Small intestine (tissue), 7 donors: Measurements from ENCODE around the gene IGFBP5. TPM values are rescaled to one million over a fixed set of nuclear protein-coding genes. Genes with fewer than 3 reads are reported as not detected.
A peak's percentile ranks its signal among the peaks of the same experiment; 100 is the strongest.

ENCODE experiments used
- DNase-seq, 2 donors: peaks; one replicate each; pipeline versions ENCODE4 v3.0.0 to v3.0.0-alpha.2; 2013
- FAIRE-seq: peaks from 2 replicates; lab custom pipeline; 2012; peaks lifted over from hg19 to GRCh38; lab: Jason Lieb, UNC
- H3K27ac ChIP-seq, 3 donors: one replicate each; pipeline ENCODE4 v1.5.1; 2013; ENCODE audit warnings: low read length in 2 of 3, mild to moderate bottlenecking in 2 of 3, control low read depth in 1 of 3, inconsistent platforms in 1 of 3, low read depth in 1 of 3, moderate library complexity in 1 of 3
- H3K27me3 ChIP-seq, 3 donors: one replicate each; pipeline ENCODE4 v1.6.1; 2013; ENCODE audit warnings: low read length in 3 of 3, inconsistent platforms in 1 of 3; ENCODE audit not compliant: control insufficient read depth in 3 of 3, insufficient read depth in 3 of 3
- H3K36me3 ChIP-seq, 3 donors: one replicate each; pipeline ENCODE4 v1.6.1; 2013; ENCODE audit warnings: low read length in 3 of 3, inconsistent platforms in 1 of 3, low read depth in 1 of 3, mild to moderate bottlenecking in 1 of 3, moderate library complexity in 1 of 3; ENCODE audit not compliant: control insufficient read depth in 3 of 3, insufficient read depth in 2 of 3
- H3K4me1 ChIP-seq, 3 donors: one replicate each; pipeline ENCODE4 v1.6.1; 2013; ENCODE audit warnings: low read length in 2 of 3, inconsistent platforms in 1 of 3, low read depth in 1 of 3, mild to moderate bottlenecking in 1 of 3, moderate library complexity in 1 of 3; ENCODE audit not compliant: control insufficient read depth in 3 of 3, insufficient read depth in 2 of 3
- H3K4me3 ChIP-seq, 3 donors: one replicate each; pipeline ENCODE4 v1.5.1; 2013; ENCODE audit warnings: low read length in 3 of 3, control low read depth in 1 of 3, inconsistent platforms in 1 of 3, low read depth in 1 of 3, mild to moderate bottlenecking in 1 of 3, moderate library complexity in 1 of 3
- H3K9me3 ChIP-seq, 2 donors: one replicate each; pipeline ENCODE4 v1.6.1; 2013; ENCODE audit warnings: low read depth in 1 of 2, low read length in 1 of 2; ENCODE audit not compliant: control insufficient read depth in 2 of 2, insufficient read depth in 1 of 2
- WGBS, 3 donors: extraction: QIAGEN DNeasy Blood & Tissue Kit; methylation state at CpG; one replicate each; pipeline ENCODE4 v1.1.7; 2013; 5-methylcytosine and 5-hydroxymethylcytosine counted together
- polyA plus RNA-seq, 4 donors: library from polyadenylated mRNA; stranded (reverse) in 3 of 4; unstranded in 1 of 4; fragments of 200-250 nt in 3 of 4; fragments of 120-200 nt in 1 of 4; gene quantifications; one replicate each; pipeline versions ENCODE4 v1.2.1 to v1.2.3, GENCODE V29; 2013
- donor health status: healthy with polysubstance abuse.
- donor health status: control.
- donor health status: control.
- donor health status: Bipolar disorder and iron deficiency.
- donor health status: healthy.

Gene IGFBP5
- polyA plus RNA-seq, 4 donors: 1.3 to 107 (median 19.0) TPM

GRCh38 chr2:216680951-216681629 is 14.3 kb downstream of the IGFBP5 start:
- 66 to 79% (median 66%) methylated on average over 10 of the region's 10 CpGs for WGBS, 3 donors
- no peak overlapping the region for H3K4me3 ChIP-seq
- no peak for FAIRE-seq
- no peaks in the 10 kb centered on the region for H3K4me1 ChIP-seq
- no peaks in the 10 kb centered on the region for H3K9me3 ChIP-seq
- H3K36me3 ChIP-seq: peaks cover 0 to 21% (median 2%) of the 10 kb centered on the region in 3 donors
- peaks cover 0 to 9% (median 0%) of the 10 kb centered on the region in 3 donors for H3K27me3 ChIP-seq
- no peak for DNase-seq
- H3K27ac ChIP-seq: peak overlapping the region in 1 of 3 donors; percentile 72

- DNase-seq (no peak), FAIRE-seq (no peak)
- H3K27me3 ChIP-seq: peaks cover 0 to 7% (median 0%) of the 10 kb centered on the region in 3 donors
- peak overlapping the region in 1 of 3 donors; percentile 72 for H3K27ac ChIP-seq
- no peak overlapping the region for H3K4me3 ChIP-seq
- H3K36me3 ChIP-seq: peaks cover 0 to 25% (median 2%) of the 10 kb centered on the region in 3 donors
- no peaks in the 10 kb centered on the region for H3K4me1 ChIP-seq
- 63 to 85% (median 83%) methylated on average over 14 of the region's 14 CpGs for WGBS, 3 donors
- H3K9me3 ChIP-seq: no peaks in the 10 kb centered on the region
Observed at GRCh38 chr2:216679658-216680024, 15.7 kb downstream of the IGFBP5 start.

DNA sequence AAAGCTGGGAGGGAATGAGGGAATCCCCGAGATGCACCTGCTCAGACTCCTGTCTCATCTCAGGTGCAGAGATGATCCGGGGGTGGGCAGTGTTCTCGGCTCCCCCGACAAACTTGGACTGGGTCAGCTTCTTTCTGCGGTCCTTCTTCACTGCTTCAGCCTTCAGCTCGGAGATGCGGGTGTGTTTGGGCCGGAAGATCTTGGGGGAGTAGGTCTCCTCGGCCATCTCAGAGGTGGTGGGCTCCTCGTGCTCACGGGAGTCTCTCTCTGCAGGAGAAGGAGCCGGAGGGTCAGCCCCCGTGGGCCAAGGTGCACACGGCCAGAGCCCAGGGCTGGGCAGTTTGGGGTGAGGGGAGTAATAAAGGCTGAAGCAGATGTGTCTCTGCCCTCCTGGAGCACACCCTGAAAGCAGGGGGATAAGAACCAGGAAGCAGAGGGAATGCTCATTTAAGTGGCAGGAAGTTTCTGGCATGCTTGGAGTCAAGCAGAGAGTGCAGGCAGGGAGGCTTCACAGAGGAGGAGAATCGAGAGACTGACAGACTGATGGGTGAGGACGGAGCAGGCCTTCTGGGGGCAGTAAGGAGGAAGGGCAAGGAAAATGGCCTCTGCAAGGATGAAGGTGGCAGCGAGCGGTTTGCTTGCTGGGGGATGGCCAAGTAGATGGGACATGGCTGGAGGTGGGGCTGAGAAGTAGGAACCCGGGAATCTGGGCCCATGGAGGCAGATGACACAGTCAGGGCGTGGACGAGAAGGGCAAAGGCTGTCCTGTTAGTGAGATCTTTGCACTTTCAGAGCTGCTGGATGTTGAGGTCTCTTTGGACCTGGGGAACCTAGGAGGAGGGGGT is 16.3 kb downstream of the IGFBP5 start:
- DNase-seq (no peak), FAIRE-seq (no peak)
- Histone ChIP-seq H3K27me3 (peaks cover 0 to 6% (median 0%) of the 10 kb centered on the region in 3 donors), H3K9me3 (no peaks in the 10 kb centered on the region), H3K4me1 (no peaks in the 10 kb centered on the region), H3K4me3 (no peak overlapping the region), H3K36me3 (peaks cover 0 to 28% (median 2%) of the 10 kb centered on the region in 3 donors), H3K27ac (peak overlapping the region in 1 of 3 donors; percentile 57)
- WGBS, 3 donors: 73 to 80% (median 77%) methylated on average over 21 of the region's 21 CpGs

- Histone ChIP-seq H3K4me3 (no peak overlapping the region), H3K36me3 (peaks cover 0 to 32% (median 2%) of the 10 kb centered on the region in 3 donors), H3K27ac (no peak overlapping the region), H3K27me3 (no peaks in the 10 kb centered on the region), H3K9me3 (no peaks in the 10 kb centered on the region), H3K4me1 (no peaks in the 10 kb centered on the region)
- 88 to 92% (median 92%) methylated on average over 12 of the region's 12 CpGs for WGBS, 3 donors
- FAIRE-seq (no peak), DNase-seq (no peak)
Observed at GRCh38 chr2:216678098-216678465, 17.3 kb downstream of the IGFBP5 start.

- no peaks in the 10 kb centered on the region for H3K27me3 ChIP-seq
- FAIRE-seq: no peak
- H3K36me3 ChIP-seq: peaks cover 0 to 35% (median 2%) of the 10 kb centered on the region in 3 donors
- H3K9me3 ChIP-seq: no peaks in the 10 kb centered on the region
- DNase-seq: no peak
- H3K27ac ChIP-seq: no peak overlapping the region
- H3K4me1 ChIP-seq: no peaks in the 10 kb centered on the region
- no peak overlapping the region for H3K4me3 ChIP-seq
- 84 to 90% (median 90%) methylated on average over 9 of the region's 9 CpGs for WGBS, 3 donors
Observed at GRCh38 chr2:216677439-216678097, 17.8 kb downstream of the IGFBP5 start.

DNA sequence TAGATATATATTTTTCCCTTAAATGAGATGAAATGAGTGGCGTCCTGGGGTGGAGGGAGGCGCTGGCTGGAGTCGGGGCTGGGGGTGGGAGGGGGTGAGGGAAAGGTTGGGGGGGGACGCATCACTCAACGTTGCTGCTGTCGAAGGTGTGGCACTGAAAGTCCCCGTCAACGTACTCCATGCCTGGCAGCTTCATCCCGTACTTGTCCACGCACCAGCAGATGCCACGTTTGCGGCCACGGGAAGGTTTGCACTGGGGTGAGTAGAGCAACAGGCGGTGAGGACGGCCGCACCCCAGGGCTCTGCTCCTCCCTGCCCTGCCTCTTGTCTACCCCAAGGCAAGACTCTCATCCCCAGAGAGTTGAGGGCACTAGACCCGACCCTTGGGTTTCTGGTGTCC is 18.7 kb downstream of the IGFBP5 start:
- Histone ChIP-seq H3K4me3 (no peak overlapping the region), H3K9me3 (no peaks in the 10 kb centered on the region), H3K36me3 (peaks cover 0 to 35% (median 2%) of the 10 kb centered on the region in 3 donors), H3K4me1 (no peaks in the 10 kb centered on the region), H3K27ac (no peak overlapping the region), H3K27me3 (no peaks in the 10 kb centered on the region)
- WGBS, 3 donors: 87 to 90% (median 89%) methylated on average over 13 to 17 of the region's 17 CpGs
- DNase-seq (no peak), FAIRE-seq (no peak)

DNA sequence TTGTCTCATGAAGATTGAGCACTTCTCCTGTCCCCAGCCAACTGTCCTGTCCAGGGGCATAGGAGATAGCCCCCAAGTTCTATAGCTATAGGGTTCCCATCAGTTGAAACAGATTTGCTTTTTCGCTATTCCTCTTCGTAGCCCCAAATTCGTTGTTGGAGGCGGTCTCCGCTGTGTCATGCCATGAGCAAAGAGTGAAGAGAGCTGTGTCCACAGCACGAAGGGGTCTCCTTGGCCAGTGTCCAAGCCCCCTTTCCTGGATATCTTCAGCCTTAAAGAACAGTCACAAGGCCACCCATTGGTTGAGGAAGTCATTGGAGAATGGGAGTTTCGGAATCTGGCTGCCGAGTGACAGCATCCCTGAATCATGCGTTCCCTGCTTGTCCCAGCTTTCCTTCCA is 21.0 kb downstream of the IGFBP5 start:
- H3K27me3 ChIP-seq: peaks cover 0 to 3% (median 0%) of the 10 kb centered on the region in 3 donors
- no peaks in the 10 kb centered on the region for H3K4me1 ChIP-seq
- no peak overlapping the region for H3K27ac ChIP-seq
- DNase-seq (no peak), FAIRE-seq (no peak)
- no peaks in the 10 kb centered on the region for H3K9me3 ChIP-seq
- no peak overlapping the region for H3K4me3 ChIP-seq
- H3K36me3 ChIP-seq: peaks cover 0 to 32% (median 2%) of the 10 kb centered on the region in 3 donors
- 83 to 86% (median 83%) methylated on average over 9 of the region's 9 CpGs for WGBS, 3 donors

- no peak overlapping the region for H3K4me3 ChIP-seq
- no peak for FAIRE-seq
- 73 to 82% (median 80%) methylated on average over 9 of the region's 9 CpGs for WGBS, 3 donors
- no peak for DNase-seq
- H3K9me3 ChIP-seq: no peaks in the 10 kb centered on the region
- H3K36me3 ChIP-seq: peaks cover 0 to 25% (median 2%) of the 10 kb centered on the region in 3 donors
- H3K27ac ChIP-seq: no peak overlapping the region
- no peaks in the 10 kb centered on the region for H3K4me1 ChIP-seq
- peaks cover 0 to 3% (median 0%) of the 10 kb centered on the region in 3 donors for H3K27me3 ChIP-seq
Observed at GRCh38 chr2:216673609-216674008, 21.7 kb downstream of the IGFBP5 start.
